Measurements from ENCODE around the gene PEX11G.

Gene PEX11G

GRCh38 chr19:7488736-7489353 is at the start of gene PEX11G:
Gene PEX11G, minus strand, starts transcription at chr19:7489035. Its CDS starts 25 bp downstream, at chr19:7489010.
- DNase-seq (ENCODE audit: extremely low read depth in 1 of 2, low read depth in 1 of 2), result peak; percentile 76 to 83

- no peak for DNase-seq (ENCODE audit: extremely low read depth in 1 of 2, low read depth in 1 of 2)
Observed at GRCh38 chr19:7535998-7536695, 47.3 kb upstream of the PEX11G start.

- peak; percentile 86 to 91 for DNase-seq (ENCODE audit: extremely low read depth in 1 of 2, low read depth in 1 of 2)
Observed at GRCh38 chr19:7535047-7535997, 46.5 kb upstream of the PEX11G start, which contains the start of gene PNPLA6. Gene PNPLA6, plus strand, starts transcription at chr19:7535717. Its CDS starts 72 bp downstream, at chr19:7535789.

- DNase-seq (ENCODE audit: extremely low read depth in 1 of 2, low read depth in 1 of 2), result peak in 1 of 2 donors; percentile 29
Observed at GRCh38 chr19:7534531-7535046, 45.8 kb upstream of the PEX11G start.

GRCh38 chr19:7533925-7534480 is 45.2 kb upstream of the PEX11G start:
- DNase-seq (ENCODE audit: extremely low read depth in 1 of 2, low read depth in 1 of 2), result peak; percentile 60 to 75

- no peak for DNase-seq (ENCODE audit: extremely low read depth in 1 of 2, low read depth in 1 of 2)
Observed at GRCh38 chr19:7533281-7533885, 44.5 kb upstream of the PEX11G start.

- DNase-seq (ENCODE audit: extremely low read depth in 1 of 2, low read depth in 1 of 2), result no peak
Observed at GRCh38 chr19:7529610-7530490, 41.0 kb upstream of the PEX11G start.

GRCh38 chr19:7529246-7529600 is 40.4 kb upstream of the PEX11G start:
- DNase-seq (ENCODE audit: extremely low read depth in 1 of 2, low read depth in 1 of 2), result no peak

GRCh38 chr19:7528522-7529245 is 39.8 kb upstream of the PEX11G start:
- no peak for DNase-seq (ENCODE audit: extremely low read depth in 1 of 2, low read depth in 1 of 2)

GRCh38 chr19:7528192-7528519 is 39.3 kb upstream of the PEX11G start:
- DNase-seq (ENCODE audit: extremely low read depth in 1 of 2, low read depth in 1 of 2), result no peak

GRCh38 chr19:7527516-7528191 is 38.8 kb upstream of the PEX11G start:
- no peak for DNase-seq (ENCODE audit: extremely low read depth in 1 of 2, low read depth in 1 of 2)

- DNase-seq (ENCODE audit: extremely low read depth in 1 of 2, low read depth in 1 of 2), result no peak
Observed at GRCh38 chr19:7526059-7526929, 37.5 kb upstream of the PEX11G start.

- DNase-seq (ENCODE audit: extremely low read depth in 1 of 2, low read depth in 1 of 2), result no peak
Observed at GRCh38 chr19:7524992-7525739, 36.3 kb upstream of the PEX11G start.

GRCh38 chr19:7524523-7524922 is 35.7 kb upstream of the PEX11G start:
- DNase-seq (ENCODE audit: extremely low read depth in 1 of 2, low read depth in 1 of 2), result no peak

- DNase-seq (ENCODE audit: extremely low read depth in 1 of 2, low read depth in 1 of 2), result no peak
Observed at GRCh38 chr19:7522923-7523667, 34.3 kb upstream of the PEX11G start.
